Inflammatory macrophage treated with lipopolysaccharide for 4 hours (primary cell): ENCODE measurements around the gene CAMTA1.

ENCODE experiments used
- DNase-seq: peaks from one replicate; pipeline ENCODE4 v3.0.0-alpha.2; 2020

CAMTA1 gene

GRCh38 chr1:7383671-7384520 is 598.6 kb downstream of the CAMTA1 start:
- DNase-seq, result no peak

GRCh38 chr1:7384679-7385078 is 599.4 kb downstream of the CAMTA1 start:
- no peak for DNase-seq

- no peak for DNase-seq
Observed at GRCh38 chr1:7385471-7386225, 600.4 kb downstream of the CAMTA1 start.

GRCh38 chr1:7386226-7387052 is 601.2 kb downstream of the CAMTA1 start:
- no peak for DNase-seq

- no peak for DNase-seq
Observed at GRCh38 chr1:7387053-7387927, 602.0 kb downstream of the CAMTA1 start.

GRCh38 chr1:7388141-7388487 is 602.9 kb downstream of the CAMTA1 start:
- DNase-seq, result no peak

- DNase-seq, result no peak
Observed at GRCh38 chr1:7388488-7389185, 603.4 kb downstream of the CAMTA1 start.

- no peak for DNase-seq
Observed at GRCh38 chr1:7389201-7389905, 604.1 kb downstream of the CAMTA1 start.

GRCh38 chr1:7389906-7390603 is 604.8 kb downstream of the CAMTA1 start:
- no peak for DNase-seq

GRCh38 chr1:7390604-7391000 is 605.3 kb downstream of the CAMTA1 start:
- no peak for DNase-seq

- DNase-seq, result no peak
Observed at GRCh38 chr1:7393136-7393535, 607.9 kb downstream of the CAMTA1 start.

- no peak for DNase-seq
Observed at GRCh38 chr1:7395251-7395650, 610.0 kb downstream of the CAMTA1 start.

- DNase-seq, result no peak
Observed at GRCh38 chr1:7398982-7399381, 613.7 kb downstream of the CAMTA1 start.

- DNase-seq, result no peak
Observed at GRCh38 chr1:7399514-7400125, 614.4 kb downstream of the CAMTA1 start.

- no peak for DNase-seq
Observed at GRCh38 chr1:7400566-7400965, 615.3 kb downstream of the CAMTA1 start.

GRCh38 chr1:7401814-7402547 is 616.7 kb downstream of the CAMTA1 start:
- DNase-seq, result peak; percentile 61

GRCh38 chr1:7402548-7402850 is 617.2 kb downstream of the CAMTA1 start:
- DNase-seq, result no peak

GRCh38 chr1:7403265-7404045 is 618.2 kb downstream of the CAMTA1 start:
- DNase-seq, result no peak
